ENCODE results near the gene SYCE3.

The SYCE3 gene

DNA sequence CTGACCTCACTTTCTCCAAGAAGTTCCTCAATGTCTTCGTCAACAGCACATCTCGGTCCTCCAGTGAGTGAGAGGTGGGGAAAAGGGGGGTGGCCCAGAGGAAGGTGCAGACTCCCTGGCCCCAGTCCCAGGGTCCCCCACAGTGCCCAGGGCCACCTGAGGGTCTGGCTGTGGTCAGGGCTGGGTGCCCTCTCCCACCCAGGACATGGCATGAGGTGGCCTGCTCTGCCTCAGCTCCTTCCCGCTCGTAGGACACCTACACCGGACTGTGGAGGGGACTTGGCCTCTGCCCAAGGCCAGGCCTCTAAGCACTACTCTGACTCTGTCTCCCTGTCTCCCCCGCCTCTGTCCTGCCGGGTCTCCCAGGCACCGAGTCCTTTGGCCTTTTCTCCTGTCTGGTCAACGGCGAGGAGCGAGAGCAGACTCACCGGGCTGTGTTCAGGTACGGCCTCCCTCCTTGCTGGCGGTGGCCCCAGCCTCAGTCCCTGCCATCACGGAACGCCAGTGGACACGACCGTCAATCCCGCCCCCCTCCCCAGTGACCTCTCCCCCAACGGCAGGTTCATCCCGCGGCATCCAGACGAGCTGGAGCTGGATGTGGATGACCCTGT lies 42.4 kb upstream of the SYCE3 start:
- TF ChIP-seq POLR2A (IDR thresholded peaks at IDR 0.05; ENCODE audit: low read depth, low read length), result no peak
- no peak for FAIRE-seq

DNA sequence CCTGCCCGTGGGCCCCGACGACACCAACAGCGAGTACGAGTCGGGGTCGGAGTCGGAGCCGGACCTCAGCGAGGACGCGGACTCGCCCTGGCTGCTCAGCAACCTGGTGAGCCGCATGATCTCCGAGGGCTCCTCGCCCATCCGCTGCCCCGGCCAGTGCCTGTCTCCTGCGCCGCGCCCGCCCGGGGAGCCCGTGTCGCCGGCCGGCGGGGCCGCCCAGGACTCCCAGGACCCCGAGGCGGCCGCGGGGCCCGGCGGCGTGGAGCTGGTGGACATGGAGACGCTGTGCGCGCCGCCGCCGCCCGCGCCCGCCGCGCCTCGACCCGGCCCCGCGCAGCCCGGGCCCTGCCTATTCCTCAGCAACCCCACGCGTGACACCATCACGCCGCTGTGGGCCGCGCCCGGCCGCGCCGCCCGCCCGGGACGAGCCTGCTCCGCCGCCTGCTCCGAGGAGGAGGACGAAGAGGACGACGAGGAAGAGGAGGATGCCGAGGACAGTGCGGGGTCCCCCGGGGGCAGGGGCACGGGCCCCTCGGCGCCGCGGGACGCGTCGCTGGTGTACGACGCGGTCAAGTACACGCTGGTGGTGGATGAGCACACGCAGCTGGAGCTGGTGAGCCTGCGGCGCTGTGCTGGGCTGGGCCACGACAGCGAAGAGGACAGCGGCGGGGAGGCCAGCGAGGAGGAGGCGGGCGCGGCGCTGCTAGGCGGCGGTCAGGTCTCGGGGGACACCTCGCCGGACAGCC lies 41.7 kb upstream of the SYCE3 start:
- FAIRE-seq, result no peak
- DNase-seq (ENCODE audit: insufficient read length, low spot score), result no peak
- TF ChIP-seq POLR2A (IDR thresholded peaks at IDR 0.05; ENCODE audit: low read depth, low read length), result no peak

More for the DNA sequence above, 42.4 kb upstream of the SYCE3 start:
- DNase-seq (ENCODE audit: insufficient read length, low spot score), result no peak

DNA sequence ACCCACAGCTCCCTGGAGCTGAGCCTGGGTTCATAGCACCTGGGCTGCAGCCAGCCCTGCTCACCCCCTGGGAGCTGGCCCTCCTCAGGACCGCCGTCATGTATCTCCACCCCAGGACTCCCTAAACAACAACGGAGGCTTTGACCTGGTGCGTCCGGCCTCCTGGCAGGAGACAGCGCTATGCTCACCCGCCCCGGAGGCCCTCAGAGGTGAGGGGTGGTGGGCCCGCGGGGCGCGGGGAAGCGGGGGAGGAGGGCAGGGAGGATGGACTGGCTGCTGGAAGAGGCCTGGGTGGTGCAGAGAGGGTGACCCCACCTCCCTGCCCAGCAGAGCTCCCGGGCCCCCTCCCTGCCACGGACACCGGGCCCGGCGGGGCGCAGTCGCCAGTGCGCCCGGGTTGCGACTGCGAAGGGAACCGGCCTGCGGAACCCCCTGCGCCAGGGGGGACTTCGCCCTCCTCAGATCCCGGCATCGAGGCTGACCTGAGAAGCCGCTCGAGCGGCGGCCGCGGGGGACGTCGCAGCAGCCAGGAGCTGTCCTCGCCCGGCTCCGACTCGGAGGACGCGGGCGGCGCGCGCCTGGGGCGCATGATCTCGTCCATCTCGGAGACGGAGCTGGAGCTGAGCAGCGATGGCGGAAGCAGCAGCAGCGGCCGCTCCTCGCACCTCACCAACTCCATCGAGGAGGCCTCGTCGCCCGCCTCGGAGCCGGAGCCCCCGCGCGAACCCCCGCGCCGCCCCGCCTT lies 41.0 kb upstream of the SYCE3 start:
- FAIRE-seq (no peak), DNase-seq (ENCODE audit: insufficient read length, low spot score) (no peak)
- no peak for TF ChIP-seq POLR2A (IDR thresholded peaks at IDR 0.05; ENCODE audit: low read depth, low read length)

DNA sequence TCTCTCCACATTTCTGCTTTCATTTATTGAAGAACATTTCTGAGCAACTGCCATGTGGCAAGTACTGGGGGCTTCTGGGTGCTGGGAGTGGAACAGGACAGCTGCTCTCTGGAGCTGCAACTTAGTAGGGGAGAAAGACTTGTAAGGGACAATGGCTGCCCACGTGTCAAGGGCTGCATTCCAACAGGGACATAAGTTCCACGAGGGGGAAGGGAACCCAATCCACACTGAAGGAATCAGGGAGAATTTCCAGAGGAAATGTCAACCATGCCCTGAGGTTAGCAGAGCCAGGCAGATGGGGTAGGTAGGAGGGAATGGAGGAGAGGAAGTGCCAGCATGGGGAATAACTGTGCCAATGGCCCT lies 39.6 kb upstream of the SYCE3 start:
- TF ChIP-seq POLR2A (IDR thresholded peaks at IDR 0.05; ENCODE audit: low read depth, low read length), result no peak
- no peak for FAIRE-seq
- DNase-seq (ENCODE audit: insufficient read length, low spot score), result no peak

DNA sequence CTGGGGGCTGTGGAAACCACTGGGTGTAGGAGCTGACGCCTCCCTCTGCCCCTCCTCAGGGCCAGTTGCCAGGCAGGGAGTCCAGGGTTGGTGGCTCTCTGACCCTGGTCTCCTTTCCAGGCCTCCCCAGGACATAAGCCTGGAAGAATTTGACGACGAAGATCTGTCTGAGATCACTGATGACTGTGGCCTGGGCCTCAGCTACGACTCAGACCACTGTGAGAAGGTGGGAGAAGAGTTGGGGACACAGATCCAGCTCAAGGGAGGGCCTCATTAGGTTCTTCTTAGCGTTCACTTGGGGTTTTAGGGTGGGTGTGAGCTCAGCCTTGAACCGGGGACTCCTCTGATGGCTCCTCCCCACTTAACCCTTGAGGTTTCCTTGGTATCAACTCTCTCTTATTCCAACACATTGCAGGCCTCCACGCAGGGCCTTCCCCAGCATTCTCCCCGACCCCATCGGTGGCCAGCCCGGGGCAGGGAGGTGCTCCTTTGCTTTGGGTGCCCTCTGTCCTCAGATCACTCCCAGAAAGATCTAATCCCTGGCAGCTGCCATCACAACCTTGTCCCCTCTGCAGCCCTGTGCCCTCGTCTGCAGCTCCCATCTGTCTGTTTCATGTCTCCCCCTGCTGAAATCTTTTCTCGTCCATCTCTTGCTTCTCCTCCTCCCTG lies 39.1 kb upstream of the SYCE3 start:
- TF ChIP-seq POLR2A (IDR thresholded peaks at IDR 0.05; ENCODE audit: low read depth, low read length), result no peak
- DNase-seq (ENCODE audit: insufficient read length, low spot score), result no peak
- no peak for FAIRE-seq

DNA sequence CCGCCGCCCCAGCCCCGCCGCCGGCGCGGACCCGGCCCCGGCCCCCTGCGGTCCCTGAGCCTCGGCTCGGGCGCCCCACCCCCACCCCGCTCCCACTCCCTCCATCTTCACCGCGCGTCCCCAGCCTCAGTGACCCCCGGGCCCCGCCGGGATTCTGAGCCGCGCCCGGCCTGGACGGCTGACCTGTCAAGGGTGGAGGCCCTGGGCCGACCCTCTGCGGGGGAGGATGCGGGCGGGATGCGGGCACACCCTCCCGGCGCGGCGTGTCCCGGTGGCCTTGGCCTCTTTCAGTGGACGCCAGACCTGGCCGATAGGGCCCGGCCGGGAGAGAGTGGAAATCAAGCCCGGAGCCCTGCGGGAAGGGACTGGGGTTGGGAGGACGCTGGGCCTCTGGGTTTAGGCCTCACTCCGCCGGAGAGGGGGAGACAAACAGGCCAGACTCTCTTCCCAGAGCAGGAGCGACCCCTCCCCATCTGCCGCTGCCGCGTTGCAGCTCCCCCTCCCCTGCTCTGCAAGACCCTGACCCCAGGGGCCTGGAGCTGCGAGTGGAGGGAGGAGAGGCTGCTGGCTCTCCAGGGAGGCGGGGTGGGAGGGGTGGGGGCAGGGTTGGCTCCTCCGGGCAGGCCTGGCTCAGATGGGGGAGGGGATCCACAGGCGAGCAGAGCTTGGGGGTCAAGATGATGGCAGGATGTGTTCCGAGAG lies 38.4 kb upstream of the SYCE3 start:
- FAIRE-seq, result no peak
- DNase-seq (ENCODE audit: insufficient read length, low spot score), result no peak
- no peak for TF ChIP-seq POLR2A (IDR thresholded peaks at IDR 0.05; ENCODE audit: low read depth, low read length)

DNA sequence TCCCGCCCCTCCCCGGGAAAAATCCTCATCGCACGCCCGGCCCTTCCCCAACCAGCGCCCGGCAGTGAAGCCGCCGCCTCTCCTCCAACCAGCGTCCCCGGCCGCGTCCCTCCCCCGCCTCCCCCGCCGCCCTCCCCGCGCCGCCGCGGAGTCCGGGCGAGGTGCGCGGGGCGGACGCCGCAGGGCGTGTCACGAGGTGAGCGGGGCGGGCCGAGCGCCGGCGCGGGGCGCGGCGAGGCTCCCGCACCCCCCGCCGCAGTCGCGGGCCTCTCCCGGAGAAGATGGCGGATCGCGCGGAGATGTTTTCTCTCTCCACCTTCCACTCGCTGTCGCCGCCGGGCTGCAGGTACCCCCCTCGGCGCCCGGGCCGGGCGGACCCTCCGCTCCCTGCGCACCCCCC lies 37.8 kb upstream of the SYCE3 start, which contains the start of gene MAPK8IP2:
Gene MAPK8IP2 (plus strand): TSS at position 256 of the 400 bp plus-strand sequence. CDS start 26 bp downstream, at position 282.
- no peak for FAIRE-seq

GRCh38 chr22:50599816-50600455 lies 37.2 kb upstream of the SYCE3 start:
- FAIRE-seq, result no peak
- peak; percentile 65 for DNase-seq (ENCODE audit: insufficient read length, low spot score)
- TF ChIP-seq POLR2A (IDR thresholded peaks at IDR 0.05; ENCODE audit: low read depth, low read length), result no peak

More for the DNA sequence above, 37.8 kb upstream of the SYCE3 start, which contains the start of gene MAPK8IP2:
- DNase-seq (ENCODE audit: insufficient read length, low spot score), result no peak
- no peak for TF ChIP-seq POLR2A (IDR thresholded peaks at IDR 0.05; ENCODE audit: low read depth, low read length)

DNA sequence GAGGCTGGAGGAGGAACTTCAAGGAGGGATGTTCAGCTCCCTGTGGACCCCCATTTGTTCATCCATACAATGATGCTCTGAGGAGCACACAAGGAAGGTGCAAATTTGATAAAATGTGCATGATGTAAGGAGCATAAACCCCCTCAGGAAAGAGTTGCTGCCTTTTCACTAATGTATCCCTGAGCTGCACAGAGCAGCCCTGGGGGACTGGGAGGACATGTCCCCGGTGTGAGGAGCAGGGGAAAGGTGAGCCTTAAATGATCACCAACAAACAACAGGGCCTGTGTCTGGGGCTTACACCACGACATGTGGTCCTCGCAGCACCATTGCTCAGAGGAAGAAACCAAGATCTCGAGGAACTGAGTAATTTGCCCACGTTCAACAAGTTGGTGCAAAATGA lies 34.4 kb upstream of the SYCE3 start:
- no peak for TF ChIP-seq POLR2A (IDR thresholded peaks at IDR 0.05; ENCODE audit: low read depth, low read length)
- FAIRE-seq (no peak), DNase-seq (ENCODE audit: insufficient read length, low spot score) (no peak)

DNA sequence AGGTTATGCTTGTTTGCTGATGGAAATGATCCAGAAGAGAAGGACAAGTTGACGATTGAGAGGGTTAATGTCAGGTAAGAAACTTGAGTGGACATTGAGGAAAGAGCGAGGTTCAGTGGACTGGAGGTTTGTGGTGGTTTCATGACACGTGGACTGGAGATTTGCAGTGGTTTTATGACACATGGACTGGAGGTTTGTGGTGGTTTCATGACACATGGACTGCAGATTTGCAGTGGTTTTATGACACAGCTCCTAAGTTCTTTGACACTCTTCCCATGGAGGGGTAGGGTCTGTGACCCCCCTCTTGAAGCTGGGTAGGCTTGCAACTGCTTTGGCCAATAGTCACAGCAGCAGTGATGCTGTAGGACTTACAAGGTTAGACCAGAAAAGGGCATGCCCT lies 32.5 kb upstream of the SYCE3 start:
- FAIRE-seq (no peak), DNase-seq (ENCODE audit: insufficient read length, low spot score) (no peak)
- TF ChIP-seq POLR2A (IDR thresholded peaks at IDR 0.05; ENCODE audit: low read depth, low read length), result no peak

- TF ChIP-seq POLR2A (IDR thresholded peaks at IDR 0.05; ENCODE audit: low read depth, low read length), result no peak
- DNase-seq (ENCODE audit: insufficient read length, low spot score), result no peak
- FAIRE-seq, result no peak
Observed at GRCh38 chr22:50587407-50587806, 24.7 kb upstream of the SYCE3 start.

DNA sequence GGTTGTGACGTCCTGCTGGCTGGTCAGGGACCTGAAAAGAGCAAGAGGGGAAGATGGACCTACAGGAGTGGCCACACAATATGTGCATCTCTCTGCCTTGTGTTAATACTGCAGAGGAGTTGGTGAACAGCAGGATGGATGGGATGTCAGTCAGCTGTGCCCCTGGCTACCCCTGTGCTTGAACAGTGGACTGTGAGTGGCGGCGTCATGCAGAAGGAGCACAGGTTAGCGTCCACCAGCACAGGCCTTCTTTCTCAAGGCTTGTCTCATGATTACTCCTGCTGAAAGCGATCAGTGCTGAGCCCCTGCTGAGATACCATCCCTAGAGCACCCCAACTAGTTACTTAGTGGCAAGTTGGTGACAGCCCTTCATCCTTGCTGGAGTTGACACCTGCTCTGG lies 23.7 kb upstream of the SYCE3 start:
- no peak for FAIRE-seq
- TF ChIP-seq POLR2A (IDR thresholded peaks at IDR 0.05; ENCODE audit: low read depth, low read length), result no peak
- no peak for DNase-seq (ENCODE audit: insufficient read length, low spot score)

DNA sequence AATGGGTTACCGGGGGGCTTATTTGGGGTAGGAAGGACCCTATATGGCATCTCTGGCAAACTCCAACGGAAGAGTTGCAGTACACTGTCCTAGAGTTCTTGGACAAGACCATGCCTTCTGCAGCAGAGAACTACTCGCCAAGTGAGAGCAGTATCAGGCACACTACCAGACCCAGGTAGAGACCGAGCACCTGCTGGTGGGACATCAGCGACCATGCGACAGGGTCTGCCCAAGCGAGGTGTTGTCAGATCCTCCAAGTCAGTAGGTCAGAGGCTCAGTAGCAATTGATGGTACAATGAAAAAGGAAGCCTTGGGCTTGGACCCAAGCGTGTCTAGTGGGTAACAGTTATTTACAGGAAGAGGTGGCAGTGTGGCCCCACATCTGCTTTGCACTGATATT lies 23.1 kb upstream of the SYCE3 start:
- FAIRE-seq, result no peak
- no peak for DNase-seq (ENCODE audit: insufficient read length, low spot score)
- TF ChIP-seq POLR2A (IDR thresholded peaks at IDR 0.05; ENCODE audit: low read depth, low read length), result no peak

Measured in H54 (cell line).